GM06990 (cell line): ENCODE measurements around the gene RPL39.
A peak's percentile ranks its signal among the peaks of the same experiment; 100 is the strongest.

ENCODE experiments used
- DNase-seq: peaks from one replicate; pipeline ENCODE4 v3.0.0-alpha.2; 2011; ENCODE audit not compliant: insufficient read length; ENCODE audit errors: extremely low read depth
- H3K27me3 ChIP-seq: replicated peaks from 2 replicates; pipeline ENCODE4 v1.6.0; 2011; ENCODE audit warnings: low read length; ENCODE audit not compliant: control insufficient read depth, insufficient read depth
- H3K36me3 ChIP-seq: 2 replicates; pipeline ENCODE4 v1.5.1; 2011; ENCODE audit warnings: low read length; ENCODE audit not compliant: control insufficient read depth, insufficient read depth
- H3K4me3 ChIP-seq: replicated peaks from 2 replicates; pipeline ENCODE4 v1.5.1; 2011; ENCODE audit warnings: low read depth, mild to moderate bottlenecking, control low read depth, low read length
- CTCF ChIP-seq: IDR thresholded peaks from 2 replicates; pipeline ENCODE4 v1.5.1; 2011; ENCODE audit warnings: low read length, control low read depth, mild to moderate bottlenecking, inconsistent platforms; ENCODE audit not compliant: insufficient read depth, poor library complexity, severe bottlenecking

The RPL39 gene

GRCh38 chrX:119763836-119764387 lies 27.5 kb downstream of the RPL39 start:
- no peaks in the 10 kb centered on the region for H3K36me3 ChIP-seq
- DNase-seq, result no peak
- H3K4me3 ChIP-seq, result no peak overlapping the region
- no peak for TF ChIP-seq CTCF
- no peaks in the 10 kb centered on the region for H3K27me3 ChIP-seq

GRCh38 chrX:119763181-119763580 lies 28.2 kb downstream of the RPL39 start:
- H3K27me3 ChIP-seq, result no peaks in the 10 kb centered on the region
- no peak overlapping the region for H3K4me3 ChIP-seq
- DNase-seq, result no peak
- no peak for TF ChIP-seq CTCF
- H3K36me3 ChIP-seq, result no peaks in the 10 kb centered on the region

GRCh38 chrX:119762718-119763117 lies 28.7 kb downstream of the RPL39 start:
- Histone ChIP-seq H3K4me3 (no peak overlapping the region), H3K36me3 (no peaks in the 10 kb centered on the region), H3K27me3 (no peaks in the 10 kb centered on the region)
- no peak for TF ChIP-seq CTCF
- no peak for DNase-seq

GRCh38 chrX:119760026-119760877 lies 31.2 kb downstream of the RPL39 start:
- H3K4me3 ChIP-seq, result peak overlapping the region; percentile 64
- no peak for TF ChIP-seq CTCF
- H3K27me3 ChIP-seq, result no peaks in the 10 kb centered on the region
- peak; percentile 68 for DNase-seq
- H3K36me3 ChIP-seq, result no peaks in the 10 kb centered on the region

- Histone ChIP-seq H3K36me3 (no peaks in the 10 kb centered on the region), H3K27me3 (no peaks in the 10 kb centered on the region), H3K4me3 (peak overlapping the region; percentile 64)
- TF ChIP-seq CTCF, result no peak
- DNase-seq, result no peak
Observed at GRCh38 chrX:119759248-119759766, 32.1 kb downstream of the RPL39 start.
